HEK293 (cell line): ENCODE data around the gene FBLN2.

Experiments
- CTCF ChIA-PET: fragments of 350-600 bp; formaldehyde crosslinking; extraction: SDS; loops from one replicate; lab custom pipeline; 2021; ENCODE audit warnings: antibody characterized with exemption; lab: Yijun Ruan, JAX
- POLR2A ChIA-PET: fragments of 300-600 bp; formaldehyde crosslinking; extraction: SDS; loops from one replicate; lab custom pipeline; 2020; ENCODE audit warnings: antibody characterized with exemption, inconsistent platforms; lab: Yijun Ruan, JAX
- H3K27ac ChIP-seq: fragments of 200-500 bp; sonication (Bioruptor generic); 2 replicates; pipeline ENCODE4 v1.5.1; 2014; ENCODE audit warnings: low read depth, low read length, control low read depth, inconsistent platforms; ENCODE audit errors: extremely low read depth
- H3K36me3 ChIP-seq, 2 experiments: fragments of 200-500 bp in 1 of 2; sonication (Bioruptor generic) in 1 of 2; 1 replicate in 1 of 2; 2 replicates in 1 of 2; pipeline ENCODE4 v1.5.1; 2014 to 2017; ENCODE audit warnings: inconsistent platforms in 2 of 2, low read length in 2 of 2; ENCODE audit not compliant: control insufficient read depth in 2 of 2, insufficient read depth in 1 of 2
- H3K4me1 ChIP-seq: fragments of 200-500 bp; sonication (Bioruptor generic); 2 replicates; pipeline ENCODE4 v1.5.1; 2014; ENCODE audit warnings: mild to moderate bottlenecking, low read length, inconsistent platforms; ENCODE audit not compliant: control insufficient read depth, insufficient read depth
- H3K4me3 ChIP-seq: 2 replicates; pipeline ENCODE4 v1.5.1; 2011; ENCODE audit warnings: low read depth, mild to moderate bottlenecking, control low read depth, low read length, moderate library complexity
- H3K9me3 ChIP-seq: fragments of 200-500 bp; sonication (Bioruptor generic); 2 replicates; pipeline ENCODE4 v1.5.1; 2014; ENCODE audit warnings: low read depth, low read length, inconsistent platforms; ENCODE audit not compliant: control insufficient read depth, insufficient read depth
- BCL11B ChIP-seq: fragments of 450-650 bp; formaldehyde crosslinking; IDR thresholded peaks from 2 replicates; pipeline ENCODE4 v1.5.1; 2016; ENCODE audit warnings: low read depth, missing biosample characterization, missing genetic modification characterization
- GLIS1 ChIP-seq: fragments of 450-650 bp; formaldehyde crosslinking; IDR thresholded peaks from 2 replicates; pipeline ENCODE4 v1.5.1; 2016; ENCODE audit warnings: missing biosample characterization, missing genetic modification characterization
- KLF8 ChIP-seq: fragments of 450-650 bp; formaldehyde crosslinking; IDR thresholded peaks from 2 replicates; pipeline ENCODE4 v1.5.1; 2016; ENCODE audit warnings: missing biosample characterization, missing genetic modification characterization
- PRDM2 ChIP-seq: fragments of 450-650 bp; formaldehyde crosslinking; IDR thresholded peaks from 2 replicates; pipeline ENCODE4 v1.5.1; 2016; ENCODE audit warnings: missing biosample characterization, missing genetic modification characterization, borderline replicate concordance
- RBAK ChIP-seq: fragments of 450-650 bp; formaldehyde crosslinking; IDR thresholded peaks from 2 replicates; pipeline ENCODE4 v1.5.1; 2016; ENCODE audit warnings: missing biosample characterization, missing genetic modification characterization
- TCF7L2 ChIP-seq: IDR thresholded peaks from 2 replicates; pipeline ENCODE4 v1.6.1; 2011; ENCODE audit warnings: low read depth, mild to moderate bottlenecking, inconsistent platforms, low read length, moderate library complexity, borderline replicate concordance
- ZFP3 ChIP-seq: fragments of 450-650 bp; formaldehyde crosslinking; IDR thresholded peaks from 2 replicates; pipeline ENCODE4 v1.5.1; 2016; ENCODE audit warnings: low read depth, missing biosample characterization, missing genetic modification characterization
- ZNF214 ChIP-seq: fragments of 450-650 bp; formaldehyde crosslinking; IDR thresholded peaks from 2 replicates; pipeline ENCODE4 v1.5.1; 2017; ENCODE audit warnings: missing biosample characterization, mild to moderate bottlenecking, missing genetic modification characterization, borderline replicate concordance
- ZNF266 ChIP-seq: fragments of 450-650 bp; formaldehyde crosslinking; IDR thresholded peaks from 2 replicates; pipeline ENCODE4 v1.5.1; 2016; ENCODE audit warnings: missing biosample characterization, missing genetic modification characterization, low read depth
- ZNF324 ChIP-seq: fragments of 450-650 bp; formaldehyde crosslinking; IDR thresholded peaks from 2 replicates; pipeline ENCODE4 v1.5.1; 2016; ENCODE audit warnings: missing biosample characterization, missing genetic modification characterization
- ZNF335 ChIP-seq: fragments of 450-650 bp; formaldehyde crosslinking; conservative IDR thresholded peaks from 2 replicates; pipeline ENCODE4 v1.5.1; 2016; ENCODE audit warnings: missing biosample characterization, missing genetic modification characterization
- ZNF354C ChIP-seq: fragments of 450-650 bp; formaldehyde crosslinking; IDR thresholded peaks from 2 replicates; pipeline ENCODE4 v1.5.1; 2016; ENCODE audit warnings: missing biosample characterization, missing genetic modification characterization, low read depth, borderline replicate concordance
- ZNF37A ChIP-seq: fragments of 450-650 bp; IDR thresholded peaks from 2 replicates; pipeline ENCODE4 v1.5.1; 2018; ENCODE audit warnings: missing biosample characterization, missing genetic modification characterization
- ZNF518A ChIP-seq: fragments of 450-650 bp; formaldehyde crosslinking; conservative IDR thresholded peaks from 2 replicates; pipeline ENCODE4 v1.5.1; 2016; ENCODE audit warnings: low read depth, missing biosample characterization, missing genetic modification characterization
- ZNF585B ChIP-seq: fragments of 450-650 bp; formaldehyde crosslinking; IDR thresholded peaks from 2 replicates; pipeline ENCODE4 v1.5.1; 2016; ENCODE audit warnings: missing biosample characterization, missing genetic modification characterization
- ZNF792 ChIP-seq: fragments of 450-650 bp; formaldehyde crosslinking; IDR thresholded peaks from 2 replicates; pipeline ENCODE4 v1.5.1; 2016; ENCODE audit warnings: missing biosample characterization, missing genetic modification characterization
- ZSCAN16 ChIP-seq: fragments of 450-650 bp; formaldehyde crosslinking; IDR thresholded peaks from 2 replicates; pipeline ENCODE4 v1.5.1; 2016; ENCODE audit warnings: missing biosample characterization, missing genetic modification characterization
- ZSCAN5A ChIP-seq: fragments of 450-650 bp; formaldehyde crosslinking; IDR thresholded peaks from 2 replicates; pipeline ENCODE4 v1.5.1; 2016; ENCODE audit warnings: missing biosample characterization, missing genetic modification characterization
- TF ChIP-seq, protein P1 (sequence below): fragments of 450-650 bp; formaldehyde crosslinking; IDR thresholded peaks from 2 replicates; pipeline ENCODE4 v1.5.1; 2016; ENCODE audit warnings: missing biosample characterization, missing genetic modification characterization

The FBLN2 gene

GRCh38 chr3:13607821-13608597 lies 59.1 kb downstream of the FBLN2 start (continued):
- TF ChIP-seq ZNF266 (tag by site-specific recombination), result no peak
- TF ChIP-seq ZSCAN16 (tag by site-specific recombination), result no peak
- no peak for TF ChIP-seq ZFP3

GRCh38 chr3:13608969-13609725 lies 60.2 kb downstream of the FBLN2 start:
- Histone ChIP-seq H3K4me3 (no peak overlapping the region), H3K27ac (no peak overlapping the region), H3K4me1 (no peaks in the 10 kb centered on the region), H3K36me3 (no peaks in the 10 kb centered on the region), H3K9me3 (no peaks in the 10 kb centered on the region)
- POLR2A ChIA-PET, result no interaction called here
- CTCF ChIA-PET, result interaction anchor here (2.2 kb wide), 1 partner anchor 39 kb away, joined by 7 read pairs; no protein-coding TSS in a partner anchor
- TF ChIP-seq ZNF324 (no peak), ZNF354C (tag by site-specific recombination) (no peak), ZNF792 (no peak), ZSCAN5A (tag by site-specific recombination) (no peak), BCL11B (tag by site-specific recombination) (no peak), ZNF585B (tag by site-specific recombination) (no peak), ZNF335 (tag by site-specific recombination) (no peak), ZNF518A (tag by site-specific recombination) (no peak), RBAK (tag by site-specific recombination) (no peak), ZNF214 (tag by site-specific recombination) (no peak), KLF8 (tag by site-specific recombination) (no peak), GLIS1 (tag by site-specific recombination) (no peak), PRDM2 (no peak), TCF7L2 (no peak), ZNF37A (no peak)
- TF ChIP-seq, protein P1, sequence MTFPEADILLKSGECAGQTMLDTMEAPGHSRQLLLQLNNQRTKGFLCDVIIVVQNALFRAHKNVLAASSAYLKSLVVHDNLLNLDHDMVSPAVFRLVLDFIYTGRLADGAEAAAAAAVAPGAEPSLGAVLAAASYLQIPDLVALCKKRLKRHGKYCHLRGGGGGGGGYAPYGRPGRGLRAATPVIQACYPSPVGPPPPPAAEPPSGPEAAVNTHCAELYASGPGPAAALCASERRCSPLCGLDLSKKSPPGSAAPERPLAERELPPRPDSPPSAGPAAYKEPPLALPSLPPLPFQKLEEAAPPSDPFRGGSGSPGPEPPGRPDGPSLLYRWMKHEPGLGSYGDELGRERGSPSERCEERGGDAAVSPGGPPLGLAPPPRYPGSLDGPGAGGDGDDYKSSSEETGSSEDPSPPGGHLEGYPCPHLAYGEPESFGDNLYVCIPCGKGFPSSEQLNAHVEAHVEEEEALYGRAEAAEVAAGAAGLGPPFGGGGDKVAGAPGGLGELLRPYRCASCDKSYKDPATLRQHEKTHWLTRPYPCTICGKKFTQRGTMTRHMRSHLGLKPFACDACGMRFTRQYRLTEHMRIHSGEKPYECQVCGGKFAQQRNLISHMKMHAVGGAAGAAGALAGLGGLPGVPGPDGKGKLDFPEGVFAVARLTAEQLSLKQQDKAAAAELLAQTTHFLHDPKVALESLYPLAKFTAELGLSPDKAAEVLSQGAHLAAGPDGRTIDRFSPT (tag by site-specific recombination), result no peak
